Skin epidermis (tissue), 12 donors: ENCODE measurements around the gene REV3L.
A peak's percentile ranks its signal among the peaks of the same experiment; 100 is the strongest.

ENCODE experiments used
- H3K27ac ChIP-seq, 21 experiments: fragments of 200-600 bp; sonication (generic) in 11 of 21; one replicate each; pipeline ENCODE4 v1.5.0; 2020; ENCODE audit warnings: mild to moderate bottlenecking in 3 of 21, inconsistent platforms in 2 of 21, moderate library complexity in 2 of 21
- H3K4me3 ChIP-seq, 7 experiments: fragments of 200-600 bp; sonication (generic) in 2 of 7; one replicate each; pipeline ENCODE4 v1.5.0; 2020; ENCODE audit warnings: inconsistent platforms in 2 of 7, mild to moderate bottlenecking in 2 of 7, moderate library complexity in 1 of 7

REV3L gene

GRCh38 chr6:111471958-111472357 is 11.1 kb downstream of the REV3L start:
- no peak overlapping the region for H3K27ac ChIP-seq
- H3K4me3 ChIP-seq = no peak overlapping the region

- Histone ChIP-seq H3K4me3 (no peak overlapping the region), H3K27ac (no peak overlapping the region)
These were observed 11.5 kb downstream of the REV3L start for GRCh38 chr6:111471533-111471932.

GRCh38 chr6:111470991-111471390 is 12.0 kb downstream of the REV3L start:
- Histone ChIP-seq H3K27ac (no peak overlapping the region), H3K4me3 (no peak overlapping the region)

- no peak overlapping the region for H3K4me3 ChIP-seq
- H3K27ac ChIP-seq = peak overlapping the region in 1 of 21 experiments; percentile 54
These were observed 13.5 kb downstream of the REV3L start for GRCh38 chr6:111469543-111469942.

- no peak overlapping the region for H3K27ac ChIP-seq
- no peak overlapping the region for H3K4me3 ChIP-seq
These were observed 14.5 kb downstream of the REV3L start for GRCh38 chr6:111468329-111469012.

GRCh38 chr6:111464184-111464583 is 18.8 kb downstream of the REV3L start:
- H3K27ac ChIP-seq = no peak overlapping the region
- no peak overlapping the region for H3K4me3 ChIP-seq

GRCh38 chr6:111462770-111463391 is 20.1 kb downstream of the REV3L start:
- no peak overlapping the region for H3K4me3 ChIP-seq
- H3K27ac ChIP-seq = peak overlapping the region in 2 of 21 experiments; percentile 4 to 11

GRCh38 chr6:111461860-111462259 is 21.2 kb downstream of the REV3L start:
- Histone ChIP-seq H3K27ac (peak overlapping the region in 1 of 21 experiments; percentile 22), H3K4me3 (no peak overlapping the region)

- Histone ChIP-seq H3K27ac (no peak overlapping the region), H3K4me3 (no peak overlapping the region)
These were observed 24.3 kb downstream of the REV3L start for GRCh38 chr6:111458670-111459232.

GRCh38 chr6:111456208-111456607 is 26.8 kb downstream of the REV3L start:
- Histone ChIP-seq H3K4me3 (no peak overlapping the region), H3K27ac (no peak overlapping the region)

GRCh38 chr6:111450636-111451035 is 32.4 kb downstream of the REV3L start:
- Histone ChIP-seq H3K4me3 (no peak overlapping the region), H3K27ac (no peak overlapping the region)

GRCh38 chr6:111450087-111450486 is 32.9 kb downstream of the REV3L start:
- Histone ChIP-seq H3K4me3 (no peak overlapping the region), H3K27ac (no peak overlapping the region)

- Histone ChIP-seq H3K27ac (no peak overlapping the region), H3K4me3 (no peak overlapping the region)
These were observed 33.9 kb downstream of the REV3L start for GRCh38 chr6:111449129-111449528.

- no peak overlapping the region for H3K4me3 ChIP-seq
These were observed 36.0 kb downstream of the REV3L start for GRCh38 chr6:111447051-111447450.

GRCh38 chr6:111445861-111446267 is 37.2 kb downstream of the REV3L start:
- Histone ChIP-seq H3K27ac (no peak overlapping the region), H3K4me3 (no peak overlapping the region)

More at GRCh38 chr6:111447051-111447450, 36.0 kb downstream of the REV3L start:
- H3K27ac ChIP-seq = no peak overlapping the region

GRCh38 chr6:111444794-111445193 is 38.2 kb downstream of the REV3L start:
- Histone ChIP-seq H3K4me3 (no peak overlapping the region), H3K27ac (no peak overlapping the region)

GRCh38 chr6:111441678-111442243 is 41.3 kb downstream of the REV3L start:
- no peak overlapping the region for H3K4me3 ChIP-seq
- H3K27ac ChIP-seq = no peak overlapping the region

- Histone ChIP-seq H3K4me3 (no peak overlapping the region), H3K27ac (no peak overlapping the region)
These were observed 43.8 kb downstream of the REV3L start for GRCh38 chr6:111439171-111439570.

GRCh38 chr6:111437573-111437972 is 45.4 kb downstream of the REV3L start:
- Histone ChIP-seq H3K27ac (no peak overlapping the region), H3K4me3 (no peak overlapping the region)

GRCh38 chr6:111432511-111432910 is 50.5 kb downstream of the REV3L start:
- Histone ChIP-seq H3K4me3 (no peak overlapping the region), H3K27ac (no peak overlapping the region)
